ENCODE results near the gene FOCAD.

Gene FOCAD

DNA sequence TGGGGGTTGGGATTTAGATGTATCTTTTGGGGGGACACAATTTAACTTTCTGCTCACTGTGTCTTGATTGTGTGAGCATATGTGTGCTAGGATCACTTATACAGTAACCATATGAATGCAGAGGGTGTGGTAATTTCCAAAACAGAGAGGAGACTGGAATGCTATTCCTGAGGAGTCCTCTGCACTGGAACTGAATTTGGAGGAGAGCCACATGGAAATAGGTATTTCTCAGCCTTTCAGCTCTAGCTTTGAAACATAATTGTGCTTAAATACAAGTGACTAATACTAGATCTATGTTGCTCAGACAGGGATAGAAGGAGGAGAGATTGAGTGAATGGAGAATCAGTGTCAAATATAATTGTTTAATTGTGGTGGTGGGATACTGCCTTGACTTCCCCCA lies 45.5 kb downstream of the FOCAD start:
- DNase-seq (ENCODE audit: low read depth) = no peak

DNA sequence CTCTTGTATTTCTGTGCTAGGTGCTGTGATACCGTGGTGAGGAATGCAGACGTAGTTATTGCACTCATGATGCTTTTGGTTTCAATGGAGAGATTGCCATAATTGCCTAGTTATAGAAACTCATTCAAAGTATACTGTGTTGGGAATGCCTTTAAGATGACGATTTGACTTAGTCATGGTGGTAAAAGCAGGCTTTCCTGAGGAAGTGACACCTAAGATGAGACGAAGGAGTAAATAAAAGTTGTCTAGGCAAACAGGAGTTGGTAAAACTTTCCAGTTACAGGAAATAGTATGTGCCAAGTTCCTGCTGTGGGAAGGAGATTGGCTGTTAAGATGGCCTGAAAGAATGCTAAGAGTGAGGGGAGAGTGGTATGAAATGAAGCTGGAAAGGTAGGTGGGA lies 48.1 kb downstream of the FOCAD start:
- peak; percentile 9 for DNase-seq (ENCODE audit: low read depth)

DNA sequence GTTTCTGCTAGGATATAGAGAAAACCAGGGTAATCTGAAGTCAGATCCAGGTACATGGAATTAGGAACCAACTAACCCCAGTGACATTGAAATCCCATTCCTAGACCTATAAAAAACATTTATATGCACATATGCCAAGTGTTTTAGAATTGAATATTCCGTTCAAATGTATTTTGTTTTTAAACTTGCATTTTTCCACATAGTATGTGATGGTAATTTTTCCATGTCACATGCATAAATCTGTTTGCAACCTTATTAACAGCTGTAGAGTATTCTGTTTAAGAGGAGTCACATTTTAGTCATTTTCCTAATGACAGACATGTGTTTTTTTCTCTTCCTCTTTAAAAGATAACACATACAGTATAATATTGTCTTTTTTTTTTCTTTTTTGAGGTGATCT lies 50.2 kb downstream of the FOCAD start:
- DNase-seq (ENCODE audit: low read depth) = no peak

DNA sequence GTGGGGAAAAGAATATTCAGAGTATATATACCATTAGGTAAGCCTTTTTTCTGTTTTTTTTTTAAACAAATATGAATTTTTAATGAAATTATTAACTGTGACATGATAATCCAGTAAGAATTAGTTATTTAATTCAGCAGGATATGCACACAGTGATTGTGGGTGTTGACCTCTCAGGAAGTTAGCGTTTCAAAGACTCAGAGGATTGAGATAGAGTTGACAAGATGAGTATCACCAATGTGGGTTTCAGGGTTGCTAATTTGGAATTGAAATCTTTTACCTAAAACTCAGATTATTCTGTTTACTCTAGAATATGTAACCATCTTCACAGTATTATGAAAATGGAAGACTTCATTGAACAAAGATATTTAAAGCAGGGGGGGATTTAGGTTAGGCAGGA lies 56.2 kb downstream of the FOCAD start:
- no peak for DNase-seq (ENCODE audit: low read depth)

DNA sequence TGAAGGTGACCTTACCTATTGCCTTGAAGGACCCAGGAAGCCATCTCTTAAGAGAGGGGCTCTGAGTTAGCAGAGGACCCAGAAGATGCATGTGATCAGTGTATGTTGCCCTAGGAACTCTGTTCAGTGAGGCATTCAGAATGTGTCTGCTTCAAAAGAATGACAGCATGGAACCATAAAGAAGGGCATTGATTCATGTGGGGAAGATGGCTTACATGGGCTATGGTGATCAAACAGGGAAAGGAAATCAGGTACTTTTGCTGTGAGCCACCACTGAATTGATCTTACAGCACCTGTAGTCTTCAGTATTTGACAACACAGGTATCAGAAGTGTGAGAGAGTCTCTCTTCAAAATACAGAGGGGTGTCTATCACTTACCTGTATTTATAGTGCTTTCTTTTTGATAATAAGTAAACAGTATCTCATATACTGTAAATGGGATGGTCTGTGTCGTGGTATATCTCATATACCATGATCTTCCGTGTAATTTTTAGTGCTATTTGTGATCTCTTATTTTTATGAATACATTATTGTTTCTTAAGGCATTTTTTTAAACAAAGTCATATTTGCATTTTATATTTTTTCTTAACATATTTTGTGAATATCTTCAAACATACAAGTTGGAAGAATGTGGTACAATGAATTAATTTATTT lies 57.0 kb downstream of the FOCAD start:
- DNase-seq (ENCODE audit: low read depth) = no peak

DNA sequence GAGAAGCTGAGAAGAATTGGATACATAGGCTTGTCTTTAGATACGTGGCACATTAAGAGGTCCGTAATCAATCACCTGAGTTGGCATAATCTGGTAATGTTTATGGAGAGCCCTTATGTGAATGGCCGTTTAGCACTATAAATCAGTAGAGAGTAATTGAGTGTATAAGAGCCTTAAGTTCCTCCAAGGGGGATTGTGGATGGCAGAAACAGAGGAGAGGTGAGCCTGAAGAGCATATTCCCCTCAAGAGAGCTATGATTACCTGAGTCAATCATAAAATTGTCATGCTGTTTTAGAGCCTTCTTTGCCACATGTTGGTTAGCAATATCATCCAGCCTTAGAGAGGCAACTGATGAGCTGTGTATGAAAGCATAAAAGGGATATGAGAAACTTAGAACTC lies 58.8 kb downstream of the FOCAD start:
- no peak for DNase-seq (ENCODE audit: low read depth)

DNA sequence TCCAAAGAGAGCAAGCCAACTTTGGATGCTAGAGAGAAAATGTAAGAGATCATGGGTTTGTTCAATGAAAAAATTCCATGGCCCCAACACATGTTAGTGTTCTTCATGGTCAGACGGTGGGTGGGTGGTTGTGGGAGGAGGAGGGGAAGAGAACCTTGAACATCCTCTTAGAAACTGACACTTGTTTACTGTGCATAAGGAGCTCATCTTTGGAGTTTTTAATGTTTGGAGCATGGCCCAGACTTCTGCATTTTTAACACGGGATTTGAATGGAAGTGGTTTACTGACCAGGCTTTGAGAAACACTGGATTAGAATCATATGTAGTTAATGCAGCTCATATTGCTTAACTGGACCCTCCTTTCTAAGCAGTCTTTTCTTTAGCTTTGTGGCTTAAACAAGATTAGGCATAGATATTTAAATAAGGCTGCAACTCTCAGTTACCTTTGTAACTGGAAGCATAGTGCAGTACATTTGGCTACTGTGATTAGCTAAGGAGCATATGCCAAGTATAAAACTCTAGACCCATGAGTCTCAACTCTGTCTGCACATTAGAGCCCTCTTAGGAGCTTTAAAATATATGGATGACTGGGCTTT lies 60.1 kb downstream of the FOCAD start:
- DNase-seq (ENCODE audit: low read depth) = no peak

DNA sequence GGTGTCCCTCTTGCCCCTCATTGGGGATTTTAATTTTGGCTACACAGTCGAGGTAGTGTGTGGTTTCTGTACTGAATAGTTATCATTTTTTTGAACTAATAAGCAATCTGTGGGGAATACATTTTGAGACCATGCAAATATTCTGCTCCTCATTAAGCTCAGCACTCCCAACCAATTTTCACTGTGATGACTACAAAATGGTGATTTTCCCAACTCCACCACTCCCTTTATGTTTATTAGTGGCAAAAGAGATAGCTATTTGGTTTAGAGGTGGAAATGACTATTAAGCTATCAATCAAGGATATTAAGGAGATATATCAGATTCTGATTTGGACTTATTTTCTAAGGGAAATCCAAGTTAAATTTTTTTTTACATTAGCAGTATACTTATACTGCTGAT lies 62.9 kb downstream of the FOCAD start:
- DNase-seq (ENCODE audit: low read depth) = no peak

DNA sequence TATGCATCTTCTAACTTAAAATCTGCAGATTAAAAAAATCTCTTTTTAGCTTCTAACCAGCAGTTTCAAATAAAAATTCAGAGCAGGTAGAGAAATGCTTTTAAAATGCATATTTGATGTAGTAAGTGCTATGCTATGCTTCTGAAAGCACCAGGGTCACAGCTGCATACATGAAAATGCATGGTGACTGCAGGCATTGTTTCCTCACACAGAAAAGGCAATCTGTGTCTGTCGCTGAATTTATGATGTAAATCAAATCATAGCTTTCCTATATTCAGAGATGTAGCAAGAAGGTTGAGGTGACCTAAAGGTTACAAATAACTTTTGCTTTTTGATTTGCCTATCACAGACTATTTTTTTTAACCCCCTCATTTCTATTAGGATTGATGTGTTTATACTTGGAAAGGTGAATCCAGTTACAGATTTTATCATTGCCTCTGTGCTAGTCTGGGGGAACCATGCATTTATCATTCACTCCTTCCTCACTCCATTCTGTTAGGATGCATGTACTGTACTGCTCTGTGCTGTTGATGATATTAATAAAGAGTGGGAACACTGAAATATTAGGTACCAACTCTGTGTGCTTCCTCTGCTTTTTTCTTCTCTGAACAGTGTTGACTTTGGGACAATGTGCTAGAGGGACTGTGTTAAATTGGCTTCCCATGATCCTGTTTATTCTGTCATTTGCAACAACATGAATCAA lies 65.6 kb downstream of the FOCAD start:
- DNase-seq (ENCODE audit: low read depth) = no peak

DNA sequence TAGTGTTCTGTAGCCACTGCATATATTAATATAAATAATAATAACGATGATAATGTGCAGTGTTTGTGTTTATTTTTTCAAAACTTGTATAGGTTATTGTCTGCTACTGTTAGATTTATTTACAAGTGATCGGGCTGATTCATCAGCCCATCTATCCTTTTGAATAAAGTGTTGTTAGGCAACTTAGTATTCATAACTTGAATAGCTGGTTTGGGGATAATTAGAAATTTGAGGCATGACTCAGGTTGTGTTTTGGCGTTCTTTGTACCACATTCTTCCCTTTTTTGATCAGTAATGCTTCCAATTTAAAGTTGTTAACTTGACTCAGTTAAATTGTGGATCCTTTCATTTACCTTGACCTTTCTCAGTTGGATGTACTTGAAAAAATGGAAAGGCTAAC lies 69.7 kb downstream of the FOCAD start:
- DNase-seq (ENCODE audit: low read depth) = no peak

DNA sequence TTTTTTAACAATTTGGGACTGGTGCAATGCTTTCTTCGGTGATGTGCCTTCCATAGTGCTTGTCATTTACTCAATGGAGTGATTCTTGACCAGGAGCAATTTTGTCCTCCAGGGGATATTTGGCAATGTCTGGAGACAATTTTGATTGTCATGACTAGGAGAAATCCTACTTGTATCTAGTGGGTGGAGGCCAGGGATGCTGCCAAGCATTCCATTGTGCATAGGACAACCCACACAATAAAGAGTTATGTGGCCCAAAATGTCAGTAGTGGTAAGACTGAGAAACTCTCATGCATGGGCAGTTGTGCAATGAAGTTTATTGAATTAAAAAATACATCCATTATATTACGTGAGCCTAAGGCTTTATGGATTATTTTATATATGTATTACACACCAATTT lies 70.5 kb downstream of the FOCAD start:
- no peak for DNase-seq (ENCODE audit: low read depth)

DNA sequence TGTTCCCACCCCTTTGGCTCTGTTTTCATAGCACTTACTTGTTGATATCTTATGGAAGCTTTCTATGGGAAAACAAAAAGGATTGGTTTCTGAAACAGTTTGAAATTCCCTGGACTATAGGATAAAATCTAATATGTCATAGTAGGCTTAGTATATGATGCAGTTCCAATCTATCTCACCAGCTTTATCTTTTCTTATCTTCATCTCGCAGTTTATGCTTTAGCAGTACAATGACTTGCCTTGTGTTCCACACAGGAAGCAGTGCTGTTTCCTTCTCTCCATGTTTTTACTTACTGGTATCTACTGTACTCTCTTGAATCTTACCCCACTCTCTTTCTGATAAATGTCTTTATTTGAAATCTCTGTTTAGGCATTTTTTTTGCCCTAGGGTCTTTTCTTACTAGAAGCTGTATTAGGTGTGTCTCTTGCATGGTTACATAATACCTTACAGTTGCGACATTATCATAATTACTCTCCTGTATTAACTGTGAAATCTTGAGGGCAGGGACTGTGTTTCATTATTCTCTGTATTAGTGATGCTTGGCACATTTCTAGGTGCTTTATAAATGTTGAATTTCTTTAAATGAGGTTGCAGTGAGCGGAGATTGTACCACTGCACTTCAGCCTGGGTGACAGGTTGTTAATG lies 76.3 kb downstream of the FOCAD start:
- no peak for DNase-seq (ENCODE audit: low read depth)

DNA sequence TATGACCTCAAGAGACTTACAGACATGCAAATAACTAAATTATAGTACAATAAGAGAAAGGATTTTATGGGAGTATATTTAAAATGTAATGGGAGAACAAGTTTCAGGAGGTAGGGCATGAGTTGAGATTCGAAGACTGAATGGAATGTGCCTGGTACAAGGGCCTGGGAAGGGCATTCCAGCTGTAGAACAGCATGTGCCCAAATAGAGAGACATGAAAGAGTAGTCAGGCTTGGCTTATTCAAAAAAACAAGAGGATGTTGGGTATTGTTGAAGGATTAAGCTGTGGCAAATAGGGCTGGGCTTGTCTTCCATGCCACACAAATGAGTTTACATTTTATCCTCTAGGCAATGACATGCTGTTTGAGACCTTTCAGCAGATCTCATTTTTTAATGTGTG lies 86.9 kb downstream of the FOCAD start:
- DNase-seq (ENCODE audit: low read depth) = no peak

DNA sequence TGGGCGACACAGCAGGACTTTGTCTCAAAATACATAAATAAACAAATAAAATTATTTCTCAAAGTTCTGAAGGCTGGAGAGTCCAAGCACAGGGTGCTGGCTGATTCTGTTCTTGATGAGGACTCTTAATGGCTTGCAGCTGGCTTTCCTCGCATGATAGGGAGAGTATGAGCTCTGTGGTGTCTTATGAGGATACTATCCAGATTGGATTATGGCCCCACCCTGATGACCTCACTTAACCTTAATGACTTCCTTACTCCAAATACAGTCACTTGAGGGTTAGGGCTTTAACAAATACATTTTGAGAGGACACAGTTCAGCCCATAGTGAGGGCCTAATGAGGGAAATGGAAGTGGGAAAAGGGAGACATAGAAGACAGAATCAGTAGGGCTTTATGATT lies 87.7 kb downstream of the FOCAD start:
- DNase-seq (ENCODE audit: low read depth) = no peak

DNA sequence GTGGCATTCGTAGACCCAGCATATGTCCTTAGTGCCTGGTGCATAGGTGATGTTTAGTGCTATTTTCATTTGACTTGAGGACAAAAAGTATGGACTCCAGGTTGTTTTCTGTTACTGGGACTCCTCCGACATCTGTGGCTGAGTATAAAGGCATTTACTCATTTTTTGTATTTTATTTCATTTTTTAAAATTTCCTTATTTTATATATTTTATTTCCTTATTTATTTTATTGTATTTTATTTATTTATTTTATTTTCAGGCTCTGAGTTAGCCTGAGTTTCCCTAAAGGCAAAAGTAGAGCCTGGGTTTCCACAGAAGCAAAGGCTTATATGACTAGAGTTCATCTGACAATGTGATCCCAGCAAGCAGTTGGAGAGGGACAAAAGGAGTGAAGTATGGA lies 91.6 kb downstream of the FOCAD start:
- DNase-seq (ENCODE audit: low read depth) = no peak

DNA sequence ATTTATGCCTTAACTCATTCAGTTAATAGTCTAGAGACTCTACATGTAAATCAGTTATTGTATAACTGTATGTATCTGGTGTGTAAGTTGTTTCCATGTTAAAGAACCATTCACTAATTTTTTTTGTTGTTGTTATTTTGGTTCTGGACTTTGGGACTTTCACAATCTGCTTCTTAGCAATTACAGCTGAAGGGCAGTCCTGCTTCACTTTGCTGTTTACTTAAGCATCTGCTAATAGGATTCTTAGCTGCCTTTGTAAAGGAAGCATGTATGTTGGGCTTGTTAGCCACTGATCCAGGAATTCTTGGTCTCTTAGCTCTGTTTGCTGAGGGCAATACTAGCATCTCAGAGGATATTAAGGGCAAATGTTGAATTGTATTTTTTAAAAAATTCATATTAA lies 97.0 kb downstream of the FOCAD start:
- DNase-seq (ENCODE audit: low read depth) = no peak

DNA sequence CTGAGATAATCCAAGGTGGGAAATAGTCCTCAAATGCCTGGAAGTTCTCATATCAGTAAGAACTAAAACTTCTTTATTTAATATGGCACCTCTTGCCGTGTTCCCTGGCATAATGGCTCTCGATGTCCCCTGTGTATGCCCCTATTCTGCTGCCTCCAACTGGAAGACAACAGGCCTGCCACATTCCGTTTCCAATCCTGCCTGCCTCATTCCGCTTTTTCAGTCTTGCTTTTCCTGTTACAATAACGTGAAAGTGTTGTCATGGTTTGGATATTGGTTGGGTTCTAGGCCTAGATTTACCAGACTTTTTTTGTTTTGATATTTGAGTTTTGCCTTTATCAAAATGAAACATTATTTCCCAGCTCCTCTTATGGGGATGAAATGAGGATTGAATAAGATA lies 98.2 kb downstream of the FOCAD start:
- no peak for DNase-seq (ENCODE audit: low read depth)

DNA sequence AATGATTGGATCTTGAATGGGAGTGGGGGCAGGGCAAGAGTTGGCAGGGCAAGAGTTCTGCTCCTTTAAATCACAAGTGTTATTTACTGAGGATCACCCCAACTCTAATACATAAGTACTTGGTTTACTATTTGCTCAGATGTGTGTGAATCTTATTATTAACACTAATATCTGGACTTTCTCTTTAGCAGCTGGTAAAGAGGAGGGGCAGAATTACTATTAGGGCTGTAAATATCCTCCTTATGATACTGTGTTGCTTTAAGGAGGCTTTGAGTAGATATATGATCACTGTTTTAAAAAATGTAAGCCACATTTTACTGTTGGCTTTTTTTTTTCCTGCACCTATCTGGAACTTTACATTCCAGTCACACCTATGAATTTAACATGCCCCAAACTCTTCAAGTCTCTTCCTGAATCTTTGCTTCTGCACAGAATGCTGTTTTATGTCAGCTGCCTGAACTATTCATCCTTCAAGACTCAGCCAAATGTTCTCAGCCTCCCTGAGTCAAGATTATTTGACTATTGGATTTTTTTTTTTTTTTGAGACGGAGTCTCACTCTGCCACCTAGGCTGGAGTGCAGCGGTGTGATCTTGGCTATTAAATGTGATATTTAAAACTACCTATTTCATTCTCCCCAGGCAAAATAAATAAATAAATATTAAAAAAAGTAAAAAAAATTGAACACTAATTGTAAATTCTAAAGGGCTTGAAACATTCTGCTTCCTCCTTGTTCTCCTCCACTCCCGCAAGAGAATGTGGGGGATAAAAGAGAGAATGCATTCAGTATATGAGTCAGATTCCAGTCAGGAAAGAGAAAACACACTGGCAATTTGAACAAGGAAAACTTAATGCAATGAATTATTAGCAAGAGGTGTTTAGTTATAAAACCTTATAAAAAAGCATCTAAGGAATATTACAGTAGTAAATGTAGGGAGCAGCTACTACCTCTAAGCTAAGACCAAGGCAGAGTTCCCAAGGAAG lies 99.3 kb downstream of the FOCAD start:
- DNase-seq (ENCODE audit: low read depth) = no peak

DNA sequence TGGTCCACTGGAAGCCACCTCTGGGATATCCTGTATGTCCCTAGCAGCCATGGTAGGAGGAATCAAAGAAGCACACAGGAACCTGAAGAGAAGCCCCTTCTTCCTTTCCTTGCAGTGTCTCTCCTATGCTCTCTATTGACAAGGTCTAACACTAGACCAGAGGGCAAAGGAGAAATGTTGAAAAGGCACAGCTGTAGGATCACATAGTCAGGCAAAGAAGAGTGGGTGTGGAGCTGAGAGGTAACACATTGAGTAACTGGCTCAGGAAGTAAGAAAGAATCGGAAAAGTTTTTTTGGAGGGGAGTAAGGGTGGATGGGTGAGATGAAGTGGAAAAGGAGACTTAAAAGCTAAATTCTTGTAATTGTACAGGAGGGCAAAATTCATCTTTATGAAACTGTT lies 100.1 kb downstream of the FOCAD start:
- no peak for DNase-seq (ENCODE audit: low read depth)

DNA sequence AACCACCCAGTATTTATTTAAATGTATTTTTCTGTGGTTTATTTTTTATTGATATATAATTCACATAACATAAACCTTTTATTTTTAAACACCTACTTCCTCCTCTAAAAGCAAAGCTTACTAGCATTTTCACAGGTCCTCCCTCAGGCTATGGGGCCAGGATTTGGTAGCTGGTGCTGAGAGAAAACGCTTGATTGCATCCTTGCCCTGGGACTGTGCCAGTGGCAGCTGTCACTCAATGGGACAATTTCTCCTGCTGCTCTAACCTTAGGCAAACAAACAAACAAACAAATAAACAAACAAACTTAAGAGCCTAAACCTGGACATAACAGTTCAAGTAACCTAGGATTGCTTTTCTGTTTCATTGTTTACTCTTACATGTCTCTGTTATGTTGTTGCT lies 102.7 kb downstream of the FOCAD start:
- no peak for DNase-seq (ENCODE audit: low read depth)

DNA sequence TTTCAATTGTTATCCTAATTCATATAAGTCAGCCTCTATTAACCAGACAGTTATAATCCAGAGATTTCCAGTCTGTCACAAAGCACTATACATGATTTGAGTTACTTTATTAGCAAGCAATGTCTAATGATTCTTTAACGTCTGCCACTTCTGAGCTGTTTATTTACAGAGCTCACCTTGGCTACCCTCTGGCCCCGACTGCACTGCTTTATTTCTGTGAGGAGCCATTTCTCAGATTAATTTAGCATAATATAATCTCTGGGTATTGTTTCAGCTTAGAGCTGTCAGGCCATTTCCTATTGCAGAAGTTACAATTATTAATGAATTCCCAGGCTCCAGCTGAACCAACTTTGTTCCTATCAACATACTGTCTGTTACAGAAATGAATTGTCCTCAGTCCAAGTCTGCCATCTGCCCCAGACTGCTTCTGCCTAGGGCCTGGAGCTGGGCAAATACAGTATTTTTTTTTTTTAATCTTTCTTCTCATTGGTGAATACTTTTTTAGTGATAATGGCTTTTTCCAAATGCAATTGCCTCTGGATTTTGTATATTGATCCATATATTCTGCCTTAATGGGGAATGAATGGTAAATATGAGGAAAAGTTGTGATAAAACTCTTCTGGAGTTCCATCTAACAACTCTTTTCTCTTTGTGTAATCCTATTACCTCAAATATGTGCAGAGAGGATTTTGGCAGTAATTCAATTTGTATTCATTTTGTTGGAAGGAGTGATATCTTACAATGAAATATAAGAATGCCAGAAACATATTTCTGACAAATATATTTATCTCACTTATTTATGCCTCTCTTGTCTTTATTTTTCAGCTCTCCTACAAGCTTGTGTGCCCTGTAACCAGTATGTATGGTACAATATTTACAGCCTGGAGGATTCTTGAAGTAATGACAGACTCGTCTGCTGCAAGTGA lies 104.7 kb downstream of the FOCAD start:
- DNase-seq (ENCODE audit: low read depth) = no peak

Data from HS-27A (cell line).